Esophagus squamous epithelium (tissue), 4 donors: ENCODE measurements around the gene CD164L2.

Experiments
- POLR2A ChIP-seq, 4 donors: fragments of 450-650 bp; IDR thresholded peaks; one replicate each; pipeline ENCODE4 v1.6.1; 2017; ENCODE audit warnings: antibody characterized with exemption in 4 of 4, mild to moderate bottlenecking in 4 of 4, moderate library complexity in 3 of 4
- TF ChIP-seq, protein P1 (sequence below), 6 experiments: fragments of 450-650 bp in 4 of 6; fragments of 200-600 bp in 2 of 6; sonication (generic) in 2 of 6; IDR thresholded peaks; one replicate each; pipeline ENCODE4 v1.5.1; 2016 to 2019; ENCODE audit warnings: antibody characterized with exemption in 6 of 6, mild to moderate bottlenecking in 4 of 6, moderate library complexity in 4 of 6

DNA sequence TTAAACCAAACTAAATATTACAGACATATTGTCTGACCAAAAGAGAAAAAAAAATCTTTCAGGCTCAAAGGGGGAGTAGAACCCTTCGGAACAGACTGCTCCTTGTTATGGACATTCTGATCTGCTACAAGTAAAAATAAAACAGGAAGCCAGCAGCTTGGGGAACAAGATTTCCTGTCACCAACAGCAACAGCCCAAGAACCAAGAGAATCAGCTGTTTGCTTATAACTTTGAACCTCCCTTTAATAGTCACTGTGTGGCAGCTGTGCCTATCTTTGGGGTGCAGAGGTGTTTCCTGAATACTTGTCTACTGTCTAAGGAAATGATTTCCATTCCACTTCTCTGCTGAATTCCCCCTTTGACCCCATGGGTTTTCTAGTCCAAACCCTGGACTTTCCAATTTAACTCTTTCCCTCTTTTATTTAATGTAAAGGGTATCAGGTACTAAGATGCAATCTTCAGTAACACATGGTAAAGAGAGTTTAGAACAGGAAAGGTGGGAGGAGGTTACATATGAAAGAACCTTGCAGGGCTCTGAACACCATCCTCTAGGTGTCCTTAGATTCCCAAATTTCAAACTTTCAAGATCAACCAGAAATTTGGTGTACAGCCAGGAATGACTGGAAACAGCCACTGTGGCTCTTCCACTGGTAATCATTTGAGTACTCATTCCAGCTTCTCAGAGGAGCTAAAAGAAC is 47.9 kb upstream of the CD164L2 start:
- TF ChIP-seq, protein P1, sequence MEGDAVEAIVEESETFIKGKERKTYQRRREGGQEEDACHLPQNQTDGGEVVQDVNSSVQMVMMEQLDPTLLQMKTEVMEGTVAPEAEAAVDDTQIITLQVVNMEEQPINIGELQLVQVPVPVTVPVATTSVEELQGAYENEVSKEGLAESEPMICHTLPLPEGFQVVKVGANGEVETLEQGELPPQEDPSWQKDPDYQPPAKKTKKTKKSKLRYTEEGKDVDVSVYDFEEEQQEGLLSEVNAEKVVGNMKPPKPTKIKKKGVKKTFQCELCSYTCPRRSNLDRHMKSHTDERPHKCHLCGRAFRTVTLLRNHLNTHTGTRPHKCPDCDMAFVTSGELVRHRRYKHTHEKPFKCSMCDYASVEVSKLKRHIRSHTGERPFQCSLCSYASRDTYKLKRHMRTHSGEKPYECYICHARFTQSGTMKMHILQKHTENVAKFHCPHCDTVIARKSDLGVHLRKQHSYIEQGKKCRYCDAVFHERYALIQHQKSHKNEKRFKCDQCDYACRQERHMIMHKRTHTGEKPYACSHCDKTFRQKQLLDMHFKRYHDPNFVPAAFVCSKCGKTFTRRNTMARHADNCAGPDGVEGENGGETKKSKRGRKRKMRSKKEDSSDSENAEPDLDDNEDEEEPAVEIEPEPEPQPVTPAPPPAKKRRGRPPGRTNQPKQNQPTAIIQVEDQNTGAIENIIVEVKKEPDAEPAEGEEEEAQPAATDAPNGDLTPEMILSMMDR (IDR thresholded peaks at IDR 0.05): no peak
- peak in 1 of 4 donors; percentile 11 for TF ChIP-seq POLR2A (IDR thresholded peaks at IDR 0.05)
